IPS DF 4.7 (cell line): ENCODE results near the gene SRRM2.

Experiments
- DNase-seq: peaks from one replicate; pipeline ENCODE4 v3.0.0-alpha.2; 2013; ENCODE audit warnings: low spot score; ENCODE audit errors: extremely low read depth

SRRM2 gene

GRCh38 chr16:2737895-2738418, 14.5 kb upstream of the SRRM2 start:
- DNase-seq, result no peak

DNA sequence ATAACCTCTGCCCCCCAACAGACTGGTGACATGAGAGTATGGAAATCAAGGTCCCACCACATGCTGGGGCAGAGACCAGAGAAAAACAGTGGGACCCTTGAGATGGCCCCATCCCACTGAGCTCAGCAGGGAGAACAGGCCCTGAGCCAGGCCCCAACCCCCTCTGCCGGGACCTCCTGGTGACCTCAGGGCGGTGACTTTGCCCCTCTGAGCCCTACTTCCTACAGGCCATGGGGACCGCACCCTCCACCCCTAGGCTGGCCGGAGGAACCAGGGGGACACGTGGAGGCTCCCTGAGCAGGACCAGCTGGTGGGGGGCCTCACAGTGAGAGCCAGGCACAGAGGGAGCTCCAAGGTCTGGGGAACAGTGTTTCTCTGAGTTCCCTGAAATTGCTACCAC, 13.8 kb upstream of the SRRM2 start:
- DNase-seq, result no peak

- DNase-seq, result no peak
These were observed 12.6 kb upstream of the SRRM2 start for GRCh38 chr16:2739625-2740430.

- no peak for DNase-seq
These were observed 12.0 kb upstream of the SRRM2 start for GRCh38 chr16:2740476-2740875.

DNA sequence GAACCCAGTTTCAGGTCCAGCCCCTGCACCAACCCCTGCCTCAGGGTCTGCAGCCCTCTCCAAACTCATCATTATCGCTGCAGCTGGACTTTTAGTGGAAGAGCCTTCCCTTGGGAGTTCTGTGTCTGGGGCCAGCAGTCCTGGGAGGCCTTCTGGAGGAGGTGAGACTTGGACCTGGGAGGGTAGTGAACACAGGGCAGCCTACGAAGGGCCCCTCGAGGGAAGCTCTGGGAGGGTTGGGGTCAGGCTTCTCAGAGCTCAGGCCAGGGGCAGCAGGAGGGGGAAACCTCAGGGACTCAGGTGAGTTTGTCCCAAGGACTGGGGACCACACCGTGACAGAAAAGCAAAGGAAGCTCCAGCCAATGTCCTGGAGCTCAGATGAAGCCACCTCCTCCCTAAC, 11.3 kb upstream of the SRRM2 start:
- no peak for DNase-seq

DNA sequence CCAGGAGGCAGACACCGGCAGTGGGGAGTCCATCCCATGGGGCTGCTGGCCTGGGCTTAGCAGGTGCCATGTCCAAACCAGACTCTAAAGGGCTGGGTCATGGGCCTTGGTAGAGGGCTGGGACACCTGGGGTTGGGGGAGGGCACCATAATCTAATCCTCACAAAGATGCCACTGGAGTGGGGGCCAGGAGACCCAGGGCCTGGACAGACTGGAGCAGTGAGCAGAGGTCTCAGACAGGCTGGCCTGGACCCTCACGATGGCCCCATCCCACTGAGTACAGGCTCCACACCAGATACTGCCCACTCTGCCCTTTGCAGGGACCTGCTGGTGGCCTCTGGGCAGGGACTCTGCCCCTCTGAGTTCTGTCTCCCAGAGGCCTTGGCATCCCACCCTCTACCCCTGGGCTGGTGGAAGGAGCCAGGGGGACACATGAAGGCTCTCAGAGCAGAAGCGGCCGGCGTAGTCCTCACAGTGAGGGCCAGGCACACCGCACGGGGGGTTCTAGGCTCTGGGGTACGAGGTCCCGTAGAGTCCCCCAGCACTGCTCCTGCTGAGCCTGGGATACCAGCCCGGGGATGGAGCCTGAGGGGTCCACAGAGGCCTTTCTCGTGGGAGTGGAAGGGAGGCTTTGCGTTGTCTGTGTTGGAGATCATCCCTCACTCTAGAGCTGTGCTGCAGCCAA, 10.0 kb upstream of the SRRM2 start:
- DNase-seq, result no peak

- DNase-seq, result no peak
These were observed 9.2 kb upstream of the SRRM2 start for GRCh38 chr16:2743007-2743810.

- DNase-seq, result no peak
These were observed 7.7 kb upstream of the SRRM2 start for GRCh38 chr16:2744711-2745110.

DNA sequence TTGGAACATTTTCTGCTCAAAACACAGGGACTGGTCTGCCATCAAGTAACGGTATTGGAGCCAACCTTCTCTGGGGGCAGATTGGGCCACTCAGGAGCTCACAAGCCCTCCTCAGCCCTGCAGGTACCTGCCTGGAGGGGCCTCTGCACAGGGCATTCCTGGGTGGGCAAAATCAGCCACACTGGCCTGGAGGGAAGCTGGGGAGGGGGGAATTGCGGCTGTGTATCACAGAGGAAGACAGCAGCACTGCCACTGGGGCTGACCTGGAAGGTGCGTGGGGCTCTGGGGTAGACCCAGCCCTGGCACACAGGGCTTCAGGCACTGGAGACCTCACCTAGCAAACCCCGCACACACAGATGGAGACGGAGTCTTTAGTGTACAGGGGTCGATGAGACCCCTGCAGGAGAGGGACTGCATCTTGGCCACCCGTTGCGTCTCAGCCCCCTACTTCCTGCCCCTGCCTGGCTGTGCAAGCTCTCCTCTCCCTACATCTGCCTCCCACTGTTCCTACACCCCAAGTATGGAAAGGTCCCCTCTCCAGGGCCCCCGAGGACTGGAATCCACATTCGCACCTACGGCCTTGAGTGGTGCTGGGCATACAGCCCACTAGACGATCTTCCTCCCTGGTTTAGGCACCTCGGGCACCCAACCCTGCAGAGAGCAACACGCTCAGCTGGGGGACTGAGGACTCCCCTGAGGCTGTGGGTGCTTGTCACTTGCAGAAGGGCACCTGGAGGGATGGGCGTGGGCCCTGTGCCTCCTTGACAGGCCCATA, 7.1 kb upstream of the SRRM2 start:
- DNase-seq, result no peak

DNA sequence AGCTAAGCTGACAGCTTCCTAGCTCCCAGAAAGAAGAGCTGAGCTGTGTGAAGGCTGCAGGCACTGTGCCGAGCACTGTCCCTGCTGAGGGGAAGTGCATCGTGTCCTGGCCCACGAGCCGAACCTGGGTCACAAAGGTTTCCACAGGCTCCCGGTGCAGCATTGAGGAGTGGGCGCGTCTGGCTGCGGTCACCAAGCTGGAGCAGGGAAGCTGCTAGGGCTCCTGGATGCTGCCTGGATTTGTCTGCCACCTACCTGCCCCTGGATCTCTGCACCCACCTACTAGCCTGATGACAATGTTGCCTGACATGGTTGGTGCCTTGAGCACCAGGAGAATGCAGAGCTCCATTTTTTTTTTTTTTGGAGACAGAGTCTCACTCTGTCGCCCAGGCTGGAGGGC, 6.5 kb upstream of the SRRM2 start:
- DNase-seq, result no peak

- no peak for DNase-seq
These were observed 3.5 kb upstream of the SRRM2 start for GRCh38 chr16:2748757-2749455.

GRCh38 chr16:2749476-2749875, 3.0 kb upstream of the SRRM2 start:
- DNase-seq, result no peak

DNA sequence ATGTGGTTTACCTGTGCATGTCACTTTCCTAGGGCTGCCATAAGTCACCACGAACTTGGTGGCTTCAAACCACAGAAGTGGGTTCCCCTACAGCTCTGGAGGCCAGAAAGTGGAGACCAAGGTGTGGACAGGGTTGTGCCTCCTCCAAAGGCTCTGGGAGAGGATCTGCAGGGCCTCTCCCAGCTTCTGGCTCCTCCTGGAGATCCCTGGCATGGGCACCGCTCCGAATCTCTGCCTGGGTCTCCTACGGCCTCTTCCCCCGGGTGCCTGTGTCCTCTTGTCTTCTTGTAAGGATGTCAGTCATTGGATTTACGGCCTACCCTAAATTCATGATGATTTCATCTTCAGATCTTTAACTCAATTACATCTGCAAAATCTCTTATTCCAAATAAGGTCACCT, 2.5 kb upstream of the SRRM2 start:
- DNase-seq, result no peak

DNA sequence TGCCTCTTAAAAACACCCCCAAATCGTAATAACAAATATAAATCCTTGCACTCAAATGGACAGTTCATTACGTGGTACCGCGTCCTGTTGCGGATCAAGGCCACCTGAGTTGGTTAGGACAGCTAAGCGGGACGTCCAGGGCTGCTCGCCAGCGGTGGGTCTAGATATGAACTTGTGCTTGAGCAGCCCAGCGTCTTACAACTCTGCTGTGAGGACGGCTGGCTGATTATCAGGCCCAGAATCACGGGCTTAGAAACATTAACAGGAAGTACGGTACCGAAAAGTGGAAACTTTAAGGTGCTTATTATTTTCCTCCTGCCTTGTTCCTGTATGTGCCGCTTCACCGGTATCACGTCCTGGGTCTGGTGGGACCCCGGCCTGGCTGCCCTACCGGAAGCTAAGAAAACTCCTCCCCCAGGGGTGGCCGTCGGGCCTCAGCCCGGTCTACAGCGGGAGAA, 832 bp upstream of the SRRM2 start:
- no peak for DNase-seq

GRCh38 chr16:2752850-2753732, 653 bp downstream of the SRRM2 start:
- DNase-seq, result no peak

- DNase-seq, result no peak
These were observed 1.2 kb downstream of the SRRM2 start for GRCh38 chr16:2753733-2754020.

DNA sequence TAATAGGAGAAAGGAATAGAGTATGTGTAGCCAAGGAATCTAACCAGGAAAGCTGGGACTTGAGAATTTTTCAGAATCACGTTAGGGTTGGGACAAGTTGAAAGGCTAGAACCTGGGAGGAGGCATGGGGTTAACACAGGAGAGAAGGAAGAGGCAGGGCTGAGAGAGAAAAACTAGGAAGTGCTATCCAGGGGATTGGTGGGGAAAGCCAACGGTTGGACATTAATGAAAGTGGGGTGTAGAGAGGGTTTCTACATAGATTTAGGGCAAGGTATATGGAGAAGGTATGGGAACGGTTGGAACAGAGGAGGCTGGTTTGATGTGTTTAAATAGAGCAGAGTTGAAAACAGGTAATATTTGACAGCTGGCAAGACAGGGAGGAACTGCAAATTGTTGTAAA, 2.7 kb downstream of the SRRM2 start:
- no peak for DNase-seq

- DNase-seq, result no peak
These were observed 4.0 kb downstream of the SRRM2 start for GRCh38 chr16:2756288-2757015.

DNA sequence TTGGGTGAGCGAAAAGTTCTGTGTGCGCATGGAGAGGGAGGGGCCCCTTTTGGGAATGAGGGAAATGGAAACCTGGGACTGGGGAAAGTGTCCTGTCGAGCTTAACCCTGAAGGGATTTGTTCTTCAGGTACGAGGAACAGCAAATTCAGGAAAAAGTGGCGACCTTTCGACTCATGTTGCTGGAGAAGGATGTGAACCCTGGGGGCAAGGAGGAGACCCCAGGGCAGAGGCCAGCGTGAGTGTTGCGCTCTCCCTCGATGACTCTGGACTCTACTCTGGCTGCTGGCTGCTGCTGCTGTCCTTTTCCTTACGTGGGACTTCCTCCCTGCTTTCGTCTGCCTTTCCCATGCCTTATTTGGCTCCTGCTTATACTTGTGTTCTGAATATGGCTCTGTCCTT, 4.9 kb downstream of the SRRM2 start:
- no peak for DNase-seq
